ENCODE results near the gene ENTPD5.

- TF ChIP-seq CTCF (IDR thresholded peaks at IDR 0.05) (no peak), EP300 (IDR thresholded peaks at IDR 0.05) (no peak), POLR2A (IDR thresholded peaks at IDR 0.05) (no peak)
Observed at GRCh38 chr14:73997108-73997943, 21.8 kb downstream of the ENTPD5 start.
